GM18505 (cell line): ENCODE data around the gene ZNF277.
A peak's percentile ranks its signal among the peaks of the same experiment; 100 is the strongest.

Experiments used
- ATAC-seq: cut with Tn5 transposase; IDR thresholded peaks from one replicate; pipeline ENCODE4 v1.9.1; 2021; ENCODE audit not compliant: unreplicated experiment
- POLR2A ChIP-seq: IDR thresholded peaks from 4 replicates; pipeline ENCODE4 v1.6.1; 2011; ENCODE audit warnings: borderline replicate concordance; ENCODE audit not compliant: insufficient read depth, insufficient read length; ENCODE audit errors: extremely low read depth

Gene ZNF277

GRCh38 chr7:112206238-112206990 is at the start of gene ZNF277, which contains the start of gene DOCK4:
Gene ZNF277, plus strand, starts transcription at chr7:112206695. Its CDS starts 22 bp downstream, at chr7:112206717.
Gene DOCK4, minus strand, starts transcription at chr7:112206399. Its CDS starts 261 bp downstream, at chr7:112206138.
- TF ChIP-seq POLR2A, result peak; percentile 72
- ATAC-seq, result peak; percentile 92

- no peak for ATAC-seq
- no peak for TF ChIP-seq POLR2A
Measured at GRCh38 chr7:112157072-112157471, 49.4 kb upstream of the ZNF277 start.

- ATAC-seq, result no peak
- TF ChIP-seq POLR2A, result no peak
Measured at GRCh38 chr7:112159351-112159750, 47.1 kb upstream of the ZNF277 start.

GRCh38 chr7:112160130-112160770 is 46.2 kb upstream of the ZNF277 start:
- no peak for ATAC-seq
- TF ChIP-seq POLR2A, result no peak

- ATAC-seq, result no peak
- TF ChIP-seq POLR2A, result no peak
Measured at GRCh38 chr7:112160771-112161150, 45.7 kb upstream of the ZNF277 start.

GRCh38 chr7:112161253-112162141 is 45.0 kb upstream of the ZNF277 start:
- no peak for ATAC-seq
- TF ChIP-seq POLR2A, result no peak

GRCh38 chr7:112162142-112162766 is 44.2 kb upstream of the ZNF277 start:
- TF ChIP-seq POLR2A, result no peak
- no peak for ATAC-seq

GRCh38 chr7:112162784-112163506 is 43.5 kb upstream of the ZNF277 start:
- TF ChIP-seq POLR2A, result no peak
- no peak for ATAC-seq

- no peak for ATAC-seq
- no peak for TF ChIP-seq POLR2A
Measured at GRCh38 chr7:112167147-112167546, 39.3 kb upstream of the ZNF277 start.

GRCh38 chr7:112168915-112169314 is 37.6 kb upstream of the ZNF277 start:
- TF ChIP-seq POLR2A, result no peak
- ATAC-seq, result no peak

- no peak for ATAC-seq
- no peak for TF ChIP-seq POLR2A
Measured at GRCh38 chr7:112171673-112172072, 34.8 kb upstream of the ZNF277 start.

GRCh38 chr7:112172870-112173567 is 33.5 kb upstream of the ZNF277 start:
- no peak for ATAC-seq
- no peak for TF ChIP-seq POLR2A
